GM18870 (cell line): Measurements from ENCODE around the gene MTX3.

Experiments used
- ATAC-seq: cut with Tn5 transposase; IDR thresholded peaks from one replicate; pipeline ENCODE4 v1.9.1; 2021; ENCODE audit warnings: moderate library complexity; ENCODE audit not compliant: unreplicated experiment

Gene MTX3

GRCh38 chr5:79990598-79991507, at the start of gene MTX3:
TSS of gene MTX3 (minus strand) at chr5:79991262. CDS start at chr5:79991238, 24 bp downstream.
- ATAC-seq: peak; percentile 65

- ATAC-seq: no peak
Observed at GRCh38 chr5:80039650-80040049, 48.6 kb upstream of the MTX3 start.

- ATAC-seq: no peak
Observed at GRCh38 chr5:80037366-80037765, 46.3 kb upstream of the MTX3 start.

- ATAC-seq: no peak
Observed at GRCh38 chr5:80036615-80037014, 45.6 kb upstream of the MTX3 start.

GRCh38 chr5:80035839-80036238, 44.8 kb upstream of the MTX3 start:
- no peak for ATAC-seq

- ATAC-seq: no peak
Observed at GRCh38 chr5:80034962-80035821, 44.1 kb upstream of the MTX3 start, which contains the start of gene THBS4. TSS of gene THBS4 (plus strand) at chr5:80035348. CDS start at chr5:80035538, 190 bp downstream.

GRCh38 chr5:80034559-80034958, 43.5 kb upstream of the MTX3 start:
- ATAC-seq: no peak

- no peak for ATAC-seq
Observed at GRCh38 chr5:80033513-80033912, 42.5 kb upstream of the MTX3 start.

GRCh38 chr5:80031109-80031508, 40.0 kb upstream of the MTX3 start:
- ATAC-seq: no peak

- ATAC-seq: no peak
Observed at GRCh38 chr5:80026841-80027240, 35.8 kb upstream of the MTX3 start.

- no peak for ATAC-seq
Observed at GRCh38 chr5:80025069-80025468, 34.0 kb upstream of the MTX3 start.

- no peak for ATAC-seq
Observed at GRCh38 chr5:80010754-80011392, 19.8 kb upstream of the MTX3 start.

- no peak for ATAC-seq
Observed at GRCh38 chr5:80008995-80009765, 18.1 kb upstream of the MTX3 start.

- no peak for ATAC-seq
Observed at GRCh38 chr5:80002677-80003076, 11.6 kb upstream of the MTX3 start.

GRCh38 chr5:79999722-80000121, 8.7 kb upstream of the MTX3 start:
- ATAC-seq: no peak

- no peak for ATAC-seq
Observed at GRCh38 chr5:79992891-79993657, 2.0 kb upstream of the MTX3 start.

GRCh38 chr5:79990205-79990597, 861 bp downstream of the MTX3 start:
- ATAC-seq: peak; percentile 63

- no peak for ATAC-seq
Observed at GRCh38 chr5:79986260-79986659, 4.8 kb downstream of the MTX3 start.

- no peak for ATAC-seq
Observed at GRCh38 chr5:79985288-79985687, 5.8 kb downstream of the MTX3 start.

GRCh38 chr5:79984363-79984762, 6.7 kb downstream of the MTX3 start:
- no peak for ATAC-seq
